NCI-H226 (cell line): ENCODE measurements around the gene CD93.
A peak's percentile ranks its signal among the peaks of the same experiment; 100 is the strongest.

Experiments used
- DNase-seq: peaks from one replicate; pipeline ENCODE4 v3.0.0-alpha.2; 2015

Gene CD93

DNA sequence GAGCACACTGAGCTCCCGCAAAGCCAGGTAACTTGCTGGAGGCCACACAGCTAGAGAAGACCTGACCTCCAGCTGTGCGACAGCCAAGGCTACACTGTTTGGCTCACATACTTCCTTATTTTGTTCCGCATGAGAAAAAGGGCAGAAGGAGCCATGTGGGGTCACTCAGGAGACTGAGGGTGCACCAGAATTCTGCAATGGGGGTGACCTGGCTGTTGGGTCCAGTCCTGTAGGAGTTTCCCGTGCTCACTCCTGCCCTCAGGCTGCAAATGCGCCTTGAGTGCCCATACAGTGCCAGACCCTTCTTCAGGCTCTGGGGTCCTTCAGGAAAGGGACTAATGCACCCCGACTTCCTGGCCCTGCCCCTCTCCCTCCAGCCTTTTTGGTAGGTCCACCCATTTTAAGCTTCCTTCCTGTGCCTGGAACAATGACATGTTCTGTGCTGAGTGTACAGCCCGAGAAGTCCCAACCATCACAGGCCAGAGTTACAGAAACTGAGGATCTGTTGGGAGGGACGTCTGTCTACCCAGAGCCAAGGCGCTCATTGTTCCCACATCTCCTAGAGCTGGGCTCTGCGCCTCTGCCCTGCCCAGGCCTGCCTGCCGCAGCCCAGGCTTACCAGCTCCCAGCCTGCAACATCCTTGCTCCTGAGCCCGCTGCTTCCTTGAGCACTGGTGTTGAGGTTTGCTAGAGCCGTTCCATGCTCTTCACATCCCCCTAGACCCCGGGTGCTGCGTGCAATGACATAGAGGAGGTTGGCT lies 33.5 kb upstream of the CD93 start:
- no peak for DNase-seq

DNA sequence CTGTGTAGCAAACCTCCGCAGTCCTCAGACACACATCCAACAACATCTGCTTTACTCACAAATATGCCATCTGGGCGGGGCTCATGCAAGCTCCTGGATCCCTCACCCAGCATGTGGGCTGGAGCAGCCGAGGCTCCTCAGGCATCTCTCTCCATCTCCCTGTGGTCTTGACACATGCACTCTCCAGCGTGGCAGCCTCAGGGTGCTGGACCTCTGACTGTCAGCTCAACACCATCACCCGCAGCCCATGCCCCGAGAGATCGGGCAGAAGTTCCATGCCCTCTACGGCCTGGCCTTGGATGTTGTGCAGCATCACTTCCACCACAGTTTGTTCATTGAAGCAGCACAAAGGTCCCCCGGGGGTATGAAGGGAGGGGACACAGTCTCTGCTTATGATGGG lies 32.6 kb upstream of the CD93 start:
- no peak for DNase-seq

DNA sequence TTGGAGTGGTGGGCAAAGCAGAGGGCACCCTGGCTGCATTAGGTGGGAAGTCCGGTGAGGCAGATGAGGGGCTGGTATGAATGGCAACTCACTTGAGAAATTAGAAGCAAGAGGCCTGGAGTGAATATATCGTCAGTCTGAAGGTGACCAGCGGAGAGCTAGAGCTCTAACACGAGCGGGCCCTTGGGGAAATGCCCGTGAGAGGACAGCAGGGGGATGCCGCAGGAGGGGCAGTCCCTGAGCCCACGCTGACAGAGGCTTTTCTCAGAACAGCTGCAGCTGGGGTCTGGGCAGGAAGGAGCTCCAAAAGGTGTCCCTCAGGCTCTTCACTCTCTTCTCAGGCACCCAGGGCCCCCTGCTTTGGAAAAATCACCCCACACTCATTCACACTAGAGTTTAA lies 32.0 kb upstream of the CD93 start:
- DNase-seq = no peak

DNA sequence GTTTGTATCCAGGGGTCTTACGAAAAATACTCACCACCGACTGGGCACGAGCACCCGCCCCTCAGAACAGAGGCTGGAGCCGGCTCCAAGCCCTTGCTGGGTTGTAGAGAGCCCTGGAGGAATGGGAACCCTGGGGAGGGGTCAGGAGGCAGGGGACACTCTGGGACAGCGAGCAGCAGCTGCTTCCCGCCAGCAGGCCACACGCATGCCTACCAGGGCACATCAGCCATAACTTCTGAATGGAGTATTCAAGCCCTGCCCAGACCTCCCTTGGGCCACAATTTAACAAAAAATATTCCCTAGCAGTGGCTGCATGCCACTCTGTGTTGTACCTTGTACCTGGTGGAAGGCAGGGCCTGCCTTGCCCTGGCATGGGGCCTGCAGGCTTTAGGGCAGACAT lies 31.6 kb upstream of the CD93 start:
- DNase-seq = no peak

DNA sequence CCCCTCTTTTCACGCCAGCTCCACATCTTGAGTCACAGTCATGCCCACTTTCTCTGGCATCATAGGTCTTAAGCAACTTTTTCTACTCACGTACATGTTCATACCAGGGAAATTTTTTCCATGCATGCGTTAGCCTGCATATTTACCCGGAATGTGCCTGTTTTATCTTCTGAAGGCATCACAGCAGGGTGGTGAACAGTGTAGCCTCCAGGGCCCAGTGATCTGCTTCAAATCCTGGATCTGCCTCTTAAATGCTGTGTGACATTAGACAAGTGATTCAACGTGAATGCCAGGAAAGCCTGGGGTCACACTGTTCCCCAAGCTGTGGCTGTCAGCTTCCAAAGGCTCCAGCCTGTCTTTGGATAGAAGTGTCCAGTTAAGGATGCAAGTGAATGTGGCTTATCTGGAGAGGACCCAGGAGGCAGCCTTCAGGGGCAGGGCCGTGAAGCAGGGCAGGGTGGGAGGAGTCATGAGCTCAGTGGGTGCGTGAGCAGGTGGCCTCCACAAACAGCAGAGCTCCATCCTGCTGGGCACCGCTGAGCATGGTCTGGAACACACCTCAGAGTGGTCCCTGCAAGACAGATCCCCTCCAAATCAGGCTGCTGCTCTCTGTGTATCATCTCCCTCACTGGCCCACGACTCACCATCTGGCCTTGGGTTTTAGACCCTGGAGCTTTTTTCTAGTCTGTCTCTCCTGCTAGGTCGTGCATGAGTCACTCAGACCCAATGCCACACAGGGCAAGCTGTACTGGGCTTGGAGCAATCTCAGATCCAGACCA lies 30.4 kb upstream of the CD93 start:
- peak; percentile 12 for DNase-seq

DNA sequence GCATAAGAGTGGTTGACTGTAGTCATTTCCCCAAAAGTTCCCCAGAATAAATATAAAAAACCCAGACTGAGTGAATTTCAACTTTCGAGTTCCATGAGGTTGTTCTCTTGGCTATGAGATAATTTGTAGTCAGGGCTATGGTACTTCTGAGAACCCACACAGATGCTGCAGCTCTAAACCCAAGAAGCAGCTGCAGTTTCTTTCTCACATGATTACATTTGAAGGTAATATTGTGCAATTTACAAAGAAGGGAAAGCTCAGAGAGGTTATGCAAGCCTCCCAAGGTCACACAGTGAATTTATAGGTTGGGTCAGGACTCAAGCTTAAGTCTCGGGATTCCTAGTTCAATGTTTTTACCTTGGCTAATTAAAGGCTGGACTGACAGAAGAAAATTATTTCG lies 29.7 kb upstream of the CD93 start:
- DNase-seq = no peak

DNA sequence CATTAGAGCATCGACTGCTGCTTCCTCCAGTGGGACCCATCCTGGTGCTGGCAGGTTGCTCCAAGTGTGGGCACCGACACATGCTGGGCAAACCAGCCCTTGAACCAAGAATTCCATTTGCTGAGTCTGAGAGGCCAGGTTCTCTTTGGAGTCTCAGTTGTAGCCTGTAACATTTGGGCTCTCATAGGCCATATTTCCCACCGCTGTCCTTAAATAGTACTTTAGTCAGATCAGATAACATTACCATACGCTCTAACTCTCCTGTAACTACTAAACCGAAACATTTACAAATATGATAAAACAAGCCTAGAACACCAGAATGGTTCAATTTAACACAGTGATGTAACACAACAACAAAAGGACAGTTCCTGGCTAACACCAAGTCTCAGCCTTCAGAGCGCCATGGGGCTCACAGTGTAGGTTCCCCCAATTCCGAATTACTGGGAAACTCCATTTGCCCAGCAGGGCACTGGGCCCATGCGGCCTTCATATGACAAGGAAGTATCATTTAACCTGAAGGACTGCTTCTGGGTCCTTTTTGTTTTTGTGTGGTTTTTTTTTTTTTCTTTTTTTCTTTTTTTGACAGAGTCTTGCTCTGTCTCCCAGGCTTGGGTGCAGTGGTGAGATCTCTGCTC lies 28.4 kb upstream of the CD93 start:
- DNase-seq = no peak

DNA sequence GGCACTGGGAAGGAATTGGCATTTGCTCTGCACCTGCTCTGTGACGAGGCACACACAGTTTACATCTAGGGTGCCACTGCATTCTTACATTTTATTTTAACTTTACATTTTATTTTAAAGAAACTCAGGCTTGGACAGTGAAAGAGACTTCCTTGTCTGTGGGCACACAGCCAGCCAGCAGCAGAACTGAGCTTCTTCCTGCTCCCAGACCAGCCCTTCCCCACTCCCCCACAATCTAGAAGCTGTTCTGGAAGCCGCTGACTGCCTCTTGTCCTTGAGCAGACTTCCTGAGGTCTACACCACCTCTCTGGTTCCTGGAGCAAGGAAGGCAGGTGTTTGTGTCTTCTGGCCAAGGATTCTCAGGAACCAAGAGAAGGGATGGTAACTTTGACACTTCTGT lies 27.9 kb upstream of the CD93 start:
- DNase-seq = no peak

DNA sequence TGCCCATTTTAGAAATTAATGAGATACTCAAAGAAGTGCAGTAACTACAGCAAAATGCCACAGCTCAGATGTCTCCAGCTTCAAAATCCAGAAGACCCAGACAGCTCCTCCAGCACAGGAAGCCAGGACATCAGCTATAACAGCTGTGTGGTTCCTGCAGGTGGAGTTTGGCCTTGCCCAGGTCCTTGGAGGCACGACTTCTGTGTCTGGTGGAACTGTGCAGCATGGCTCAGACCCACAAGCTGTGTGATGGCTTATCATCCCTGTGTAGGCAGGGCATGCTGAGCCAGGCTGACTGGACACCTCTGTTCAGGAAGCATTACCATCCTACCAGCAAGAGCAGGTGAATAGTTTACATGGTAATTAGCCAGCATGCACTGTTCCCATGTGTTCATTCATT lies 26.5 kb upstream of the CD93 start:
- DNase-seq = no peak

DNA sequence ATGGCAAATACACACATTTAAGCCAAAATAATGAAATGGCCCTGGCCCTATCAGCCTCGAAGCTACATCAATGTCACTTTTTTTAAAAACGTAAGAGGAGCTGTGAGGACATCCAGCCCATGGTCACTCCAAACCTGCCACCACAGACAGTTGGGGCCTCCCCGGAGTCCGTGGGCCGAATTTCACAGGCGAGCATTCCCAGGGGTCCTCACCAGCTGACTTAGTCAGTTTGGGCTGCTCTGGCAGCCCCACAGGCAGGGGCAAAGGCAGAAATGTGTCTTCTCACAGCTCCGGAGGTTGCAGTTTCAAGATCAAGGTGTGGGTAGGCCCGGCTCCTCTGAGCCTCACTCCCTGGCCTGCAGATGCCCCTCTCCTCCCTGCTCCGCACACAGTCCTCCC lies 25.8 kb upstream of the CD93 start:
- no peak for DNase-seq

DNA sequence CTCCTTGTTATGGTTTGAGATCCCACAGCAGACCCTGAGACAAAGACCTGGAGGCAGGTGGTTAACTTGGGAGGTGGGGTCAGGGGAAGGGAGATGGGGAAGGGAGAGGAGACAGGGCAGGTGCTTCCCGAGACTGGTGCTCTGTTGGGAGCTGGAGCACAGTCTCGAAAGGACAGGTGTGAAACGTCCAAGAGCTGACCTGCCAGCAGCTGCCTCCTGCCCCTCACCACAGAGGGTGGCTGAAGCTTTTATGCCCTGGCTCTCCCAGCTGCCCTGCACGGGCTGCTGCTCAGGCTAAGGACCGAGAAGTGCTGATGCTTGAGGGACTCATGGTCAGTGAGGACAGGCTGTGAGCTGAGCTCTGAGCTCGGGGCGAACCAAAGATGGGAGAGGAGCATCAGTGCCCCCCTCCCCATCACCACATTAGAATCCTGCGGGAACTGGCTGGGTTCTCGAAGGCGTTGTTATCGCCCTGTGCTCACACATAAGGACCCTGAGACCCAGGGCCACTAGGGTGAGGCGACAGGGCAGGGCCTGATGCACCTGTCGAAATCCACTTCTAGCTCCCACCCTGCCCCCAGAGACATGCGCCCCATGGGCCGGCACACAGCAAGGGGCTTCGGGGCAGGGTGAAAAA lies 25.3 kb upstream of the CD93 start:
- no peak for DNase-seq

DNA sequence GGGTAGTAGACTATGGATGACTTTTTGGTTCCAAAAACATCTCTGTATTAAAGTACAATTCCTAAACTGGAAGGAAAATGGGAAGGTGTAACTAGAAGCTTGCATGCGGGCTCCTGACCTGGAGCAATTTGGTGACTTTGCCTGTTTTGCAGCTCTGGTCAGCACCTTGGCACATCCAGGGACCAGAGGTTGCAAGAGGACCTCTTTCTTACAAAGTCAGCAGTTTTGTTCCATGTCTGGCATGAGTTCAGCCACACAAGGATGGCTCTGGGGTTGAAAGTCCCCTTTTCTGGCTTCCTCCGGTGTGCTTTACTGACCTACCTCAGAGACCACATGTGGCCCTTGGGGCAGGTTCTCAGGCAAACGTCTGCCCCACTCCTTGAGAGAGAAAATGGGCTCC lies 22.7 kb upstream of the CD93 start:
- no peak for DNase-seq

DNA sequence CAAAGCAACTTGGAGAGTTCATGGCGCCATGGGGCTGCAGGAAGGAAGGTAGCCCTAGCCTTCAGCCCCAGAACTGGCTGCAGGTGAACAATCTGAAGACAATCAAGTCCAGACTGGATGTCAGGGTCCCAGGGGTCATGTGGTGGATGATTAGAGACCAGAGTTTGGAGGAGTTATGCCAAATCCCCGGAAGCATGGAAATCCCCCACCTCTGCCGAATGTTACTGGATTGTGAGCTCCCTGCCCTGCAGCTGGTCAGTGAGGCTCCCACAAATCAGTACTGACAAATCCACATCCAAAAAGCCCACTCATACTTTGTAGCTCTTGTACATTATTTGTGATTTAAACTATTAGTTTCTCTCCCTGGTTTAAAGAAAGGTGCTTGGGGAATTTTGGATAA lies 21.3 kb upstream of the CD93 start:
- DNase-seq = no peak

DNA sequence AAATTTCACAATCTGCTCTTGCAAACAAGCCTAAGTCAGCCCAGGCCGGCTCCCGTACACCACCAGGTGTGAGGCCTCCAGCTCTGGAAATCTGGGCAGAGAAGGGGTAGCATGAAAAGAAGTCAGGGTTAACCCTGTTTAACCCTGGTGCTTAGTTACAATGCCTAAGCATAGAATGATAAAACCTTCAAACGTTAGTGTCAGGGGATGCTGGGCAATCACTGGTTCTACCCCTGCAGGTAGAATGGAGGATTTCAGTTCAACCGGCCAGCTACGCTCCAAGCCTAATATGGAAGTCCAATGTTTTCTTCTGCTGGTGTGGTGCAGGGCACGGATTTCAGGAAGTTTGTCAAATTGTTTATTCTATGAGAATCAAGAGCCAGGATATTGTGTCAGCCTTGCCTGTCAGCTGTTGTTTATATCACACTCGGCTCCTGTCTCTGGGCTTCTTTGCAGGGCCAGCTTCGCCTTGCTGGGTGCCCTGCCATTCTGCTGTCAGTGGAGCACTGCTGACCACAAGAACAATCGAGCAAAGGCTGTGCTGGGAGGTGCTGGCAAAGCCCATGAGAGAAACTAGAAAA lies 20.2 kb upstream of the CD93 start:
- DNase-seq = no peak

DNA sequence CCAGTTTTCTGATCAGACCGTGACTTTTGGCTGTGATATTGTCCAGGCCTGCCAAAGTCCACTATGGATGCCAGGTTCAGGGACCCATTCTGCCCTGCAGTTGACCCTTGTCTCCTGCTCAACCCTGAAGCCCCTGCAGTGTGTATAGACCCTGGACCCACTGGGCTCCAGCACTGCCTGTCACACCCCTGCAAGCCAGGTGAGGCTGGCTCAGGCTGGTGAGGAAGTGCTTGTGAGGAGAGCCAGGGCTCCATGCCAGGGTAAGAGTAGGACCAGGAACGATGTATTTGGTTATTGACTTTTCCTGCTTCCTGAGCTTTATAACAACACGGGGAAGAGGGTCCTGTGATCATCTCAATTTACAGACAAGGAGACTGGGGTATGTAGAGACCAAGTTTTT lies 19.1 kb upstream of the CD93 start:
- DNase-seq = no peak

DNA sequence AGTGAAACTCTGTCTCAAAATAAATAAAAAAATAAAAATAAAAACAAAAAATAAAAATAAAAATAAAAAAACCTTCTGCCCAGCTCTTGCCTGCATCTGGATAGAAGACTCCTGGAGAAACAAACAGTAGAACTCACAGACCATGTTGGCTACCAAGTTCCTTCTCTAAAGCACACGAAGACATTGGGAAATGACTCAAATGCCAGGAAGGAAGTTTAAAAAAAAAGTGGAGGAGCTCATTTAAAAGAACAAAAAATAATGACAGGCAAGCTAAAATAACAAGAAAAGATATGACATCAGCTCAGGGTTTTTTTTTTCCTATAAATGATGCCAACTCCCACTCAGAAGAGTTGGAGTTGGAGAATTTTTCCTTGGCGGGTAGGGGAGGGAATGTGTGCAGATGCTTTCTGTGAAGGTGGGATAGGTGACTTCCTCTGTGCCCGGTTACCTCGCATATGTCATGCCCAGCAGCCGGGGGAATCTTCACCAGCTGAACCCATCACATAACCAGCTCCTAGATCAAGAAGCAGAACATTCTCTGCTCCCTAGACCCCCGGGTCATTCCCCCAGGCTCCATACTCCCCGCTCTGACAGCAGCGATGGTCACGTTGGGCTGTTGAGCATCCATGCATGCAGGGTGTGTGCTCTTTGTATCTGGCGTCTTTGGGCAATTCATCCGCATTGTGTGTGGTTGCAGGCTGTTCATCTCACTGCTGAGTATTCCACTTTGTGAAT lies 17.3 kb upstream of the CD93 start:
- DNase-seq = no peak

DNA sequence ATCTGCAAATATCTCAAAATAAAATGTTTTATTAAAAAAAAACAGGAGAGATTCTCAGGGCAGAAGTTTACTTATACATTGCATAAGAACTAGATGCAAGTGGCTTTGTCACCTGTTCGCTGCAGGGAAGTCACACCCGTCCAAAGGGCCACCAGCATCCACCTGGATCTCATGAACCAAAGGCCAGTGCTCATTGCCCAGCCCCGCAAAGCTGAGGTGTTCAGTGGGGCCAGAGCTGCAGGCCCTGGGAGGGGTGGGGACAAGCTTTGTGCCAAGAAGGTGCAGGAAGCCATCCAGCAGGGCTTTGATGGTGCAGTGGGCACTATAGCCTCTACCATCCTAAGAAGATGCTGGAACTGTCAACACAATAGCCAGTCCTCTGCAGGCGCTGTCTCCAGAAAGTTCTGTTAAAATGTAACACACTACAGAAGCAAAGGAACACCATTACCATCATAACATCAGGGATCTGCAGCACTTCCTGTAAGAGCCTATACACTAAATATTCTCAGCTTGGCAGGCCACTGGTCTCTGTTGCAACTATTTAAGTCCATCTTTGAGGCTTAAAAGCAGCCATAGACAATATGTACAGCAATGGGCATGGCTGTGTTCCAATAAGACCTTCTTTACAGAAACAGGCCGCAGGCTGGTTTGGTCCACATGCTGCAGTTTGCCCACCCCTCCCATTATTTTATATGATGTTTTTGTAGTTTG lies 15.7 kb upstream of the CD93 start:
- DNase-seq = no peak

DNA sequence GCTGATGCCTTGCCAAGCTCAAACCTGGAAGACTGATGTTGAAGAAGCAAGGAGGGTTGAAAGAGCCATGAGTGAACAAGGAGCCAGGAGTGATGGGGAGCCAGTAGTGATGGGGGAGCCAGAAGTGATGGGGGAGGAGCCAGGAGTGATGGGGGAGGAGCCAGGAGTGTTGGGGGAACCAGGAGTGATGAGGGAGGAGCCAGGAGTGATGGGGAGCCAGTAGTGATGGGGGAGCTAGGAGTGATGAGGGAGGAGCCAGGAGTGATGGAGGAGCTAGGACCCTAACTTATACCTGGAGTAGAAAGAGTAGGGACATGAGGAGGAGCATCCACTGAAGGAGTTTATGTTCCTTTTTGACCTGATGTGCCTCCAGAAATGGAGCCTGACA lies 14.6 kb upstream of the CD93 start:
- no peak for DNase-seq

DNA sequence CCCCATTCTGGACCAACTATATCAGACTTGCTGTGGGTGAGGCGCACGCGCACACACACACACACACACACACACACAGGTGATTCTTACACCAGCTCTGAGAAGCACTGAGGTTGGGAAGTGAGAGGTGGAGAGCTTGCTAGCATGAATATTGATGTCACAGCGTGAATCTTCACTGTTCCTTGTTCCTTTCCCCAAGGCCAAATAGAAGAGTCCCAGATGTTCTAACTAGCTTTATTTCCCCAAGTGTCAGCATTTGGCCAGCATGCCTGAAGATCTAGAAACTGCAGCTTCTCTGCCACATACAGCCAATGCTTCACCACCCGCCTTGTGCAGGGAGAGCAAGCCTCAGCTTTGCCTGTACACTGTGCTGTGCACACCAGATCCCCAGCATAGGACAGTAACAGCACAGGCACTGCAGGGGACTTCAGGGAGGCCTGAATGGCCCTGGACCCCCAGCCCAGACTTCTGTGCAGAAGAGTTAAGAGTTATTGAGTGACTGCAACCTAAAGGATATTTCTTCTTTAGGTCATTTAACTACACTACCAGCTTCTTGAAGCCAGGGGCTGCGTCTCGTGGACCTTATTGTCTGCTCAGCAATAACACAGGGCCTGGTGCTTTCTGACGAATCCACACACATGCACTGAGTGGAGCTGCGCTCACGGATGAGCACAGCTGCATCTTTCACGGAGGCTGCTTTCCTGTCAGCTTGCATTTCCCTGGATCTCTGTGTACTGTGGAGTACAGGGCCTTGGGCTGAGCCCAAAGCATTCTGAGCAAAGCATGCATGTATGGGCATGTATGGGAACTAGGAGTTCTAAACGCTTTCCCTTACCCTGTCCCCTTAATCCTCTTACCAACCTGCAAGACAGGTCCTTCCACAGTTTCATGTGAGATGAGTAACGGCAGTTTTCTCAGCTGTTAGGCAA lies 13.9 kb upstream of the CD93 start:
- no peak for DNase-seq

DNA sequence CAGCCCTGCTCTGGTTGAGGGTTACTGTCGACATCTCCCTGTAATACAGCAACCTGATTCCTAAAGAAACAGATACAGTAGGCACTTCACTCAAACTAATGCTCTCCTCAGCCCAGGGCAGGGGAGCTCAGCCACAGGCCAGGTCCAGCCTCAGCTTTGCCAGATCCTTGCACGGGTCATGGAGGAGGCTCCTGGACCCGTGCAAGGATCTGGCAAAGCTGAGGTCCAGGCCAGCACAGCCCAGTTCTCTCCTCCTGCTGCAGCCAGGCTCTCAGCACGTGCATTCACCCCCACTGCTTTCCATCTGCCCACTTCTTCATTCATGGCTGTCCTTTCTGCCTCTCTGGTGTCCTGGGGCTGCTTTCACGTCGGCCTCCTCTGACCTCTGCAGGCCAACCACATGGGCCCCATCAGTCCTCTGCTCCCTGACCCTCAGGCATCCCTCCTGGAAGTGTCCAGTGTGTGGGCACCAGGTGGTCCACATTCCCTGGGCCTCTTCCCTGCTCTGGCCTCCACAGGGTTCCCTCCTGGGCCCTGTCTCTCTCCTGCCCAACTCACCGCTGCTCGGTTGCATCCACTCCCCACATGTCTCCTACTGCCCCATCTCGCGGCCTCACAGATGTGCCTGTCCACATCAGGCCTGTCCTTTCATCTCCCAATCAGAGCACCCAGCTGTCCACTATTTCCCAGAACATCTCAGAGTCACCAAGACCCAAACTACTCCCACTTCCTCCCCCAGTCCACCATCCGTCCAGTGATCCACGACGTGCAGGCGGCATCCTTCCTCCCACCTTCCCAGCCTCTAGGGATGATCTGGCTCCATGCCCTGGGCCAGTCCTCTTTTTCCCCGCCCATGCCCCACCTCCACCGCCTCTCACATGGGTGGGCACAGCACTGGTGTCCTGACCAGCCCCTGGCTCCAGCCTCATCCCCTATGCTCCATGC lies 11.8 kb upstream of the CD93 start:
- no peak for DNase-seq
